ENCODE measurements around the gene CDH22. TPM values are rescaled to one million over a fixed set of nuclear protein-coding genes. Genes with fewer than 3 reads are reported as not detected.

Gene CDH22
- total and polyA plus RNA-seq, 10 of the 15 experiments (the other 5 are each of a cell fraction or from before 2014, with no cell fraction given) = not detected

DNA sequence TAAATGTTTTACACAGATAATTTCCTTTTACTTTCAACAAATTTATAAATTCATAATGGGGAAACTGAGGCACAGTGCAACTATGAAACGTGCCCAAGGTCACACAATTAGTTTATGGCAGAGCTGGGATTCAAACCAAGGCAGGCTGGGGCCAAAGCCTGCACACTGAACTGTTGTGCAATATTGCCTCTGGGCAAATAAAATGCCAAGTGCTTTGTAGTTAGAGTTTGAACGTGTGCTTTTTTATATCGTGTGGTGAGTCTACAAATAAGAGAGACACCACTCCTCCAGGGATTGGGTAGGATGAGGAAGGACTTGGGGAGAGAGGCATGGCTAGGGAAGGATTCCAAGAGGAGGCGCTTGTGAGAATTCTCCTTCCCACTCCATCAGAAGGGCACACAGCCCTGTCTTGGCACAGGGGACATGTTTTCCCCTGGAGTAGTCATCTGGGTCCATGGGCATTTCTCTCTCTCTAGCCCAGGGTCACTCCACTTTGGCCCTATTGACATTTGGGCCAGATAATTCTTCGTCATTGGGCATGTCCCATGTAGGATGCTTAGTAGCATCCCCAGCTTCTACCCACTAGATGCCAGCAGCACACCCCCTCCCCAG lies 2.8 kb upstream of the CDH22 start (continued):
- no peak for TF ChIP-seq ZSCAN29 (IDR thresholded peaks at IDR 0.05)
- TF ChIP-seq HDGF (IDR thresholded peaks at IDR 0.05) = no peak
- TF ChIP-seq KAT2A (conservative IDR thresholded peaks at IDR 0.05; ENCODE audit: control insufficient read depth, low read depth, low read length) = no peak

- Histone ChIP-seq H3K4me1 (ENCODE audit: control insufficient read depth, insufficient read depth, low read length) (no peaks in the 10 kb centered on the region), H3K4me2 (ENCODE audit: control insufficient read depth, insufficient read depth) (no peak overlapping the region), H3K27ac (ENCODE audit: control insufficient read depth, insufficient read depth) (no peak overlapping the region), H3K27me3 (replicated peaks in 1 of 2; ENCODE audit: control insufficient read depth in 2 of 2, insufficient read depth in 2 of 2, low read length in 1 of 2) (peaks cover 17 to 34% of the 10 kb centered on the region in 2 experiments), H3K4me3 (no peak overlapping the region), H4K20me1 (ENCODE audit: control insufficient read depth, insufficient read depth) (no peaks in the 10 kb centered on the region; the same call in 1 of the 2 replicates), H2AFZ (ENCODE audit: control insufficient read depth, low read depth, low read length) (no peak overlapping the region), H3K79me2 (ENCODE audit: control insufficient read depth, insufficient read depth, low read length) (no peaks in the 10 kb centered on the region), H3K9ac (ENCODE audit: control insufficient read depth, insufficient read depth, low read length) (no peak overlapping the region), H3K9me3 (replicated peaks; ENCODE audit: control insufficient read depth, insufficient read depth, low read length) (no peaks in the 10 kb centered on the region), H3K36me3 (ENCODE audit: control insufficient read depth in 2 of 2, insufficient read depth in 2 of 2, low read length in 1 of 2) (no peaks in the 10 kb centered on the region)
- WGBS (ENCODE audit: insufficient coverage, insufficient replicate concordance, low lambda C conversion rate, missing lambda C conversion rate) = 18% methylated on average over 2 of the region's 2 CpGs
- POLR2A ChIA-PET = no interaction called here
- ATAC-seq (no peak), DNase-seq (ENCODE audit: low read depth, low spot score) (no peak), FAIRE-seq (no peak)
- CTCF ChIA-PET = no interaction called here
- in situ Hi-C loops (cut with MboI) = no loop called here
- no TSS peak for BruUV-seq (replicated peaks)
- RAD21 ChIA-PET (ENCODE audit: unreplicated experiment) = no interaction called here
- intact Hi-C loops (cut with micrococcal nuclease; ENCODE audit: unreplicated experiment) = no loop called here
- SMC1A ChIA-PET (ENCODE audit: uncharacterized antibody, unreplicated experiment) = no interaction called here
- no peak for TF ChIP-seq STAT3 (IDR thresholded peaks at IDR 0.05; ENCODE audit: low read depth, low read length)
- TF ChIP-seq ZNF217 (IDR thresholded peaks at IDR 0.05) = no peak
- no peak for TF ChIP-seq NFYB (IDR thresholded peaks at IDR 0.05; ENCODE audit: insufficient read depth, low read depth, low read length)
- TF ChIP-seq CBFB (IDR thresholded peaks at IDR 0.05; ENCODE audit: low read depth) = no peak
- no peak for TF ChIP-seq ESRRA (IDR thresholded peaks at IDR 0.05; ENCODE audit: low read length)
- TF ChIP-seq EED (IDR thresholded peaks at IDR 0.05; ENCODE audit: low read depth) = no peak
- no peak for TF ChIP-seq NBN (IDR thresholded peaks at IDR 0.05)
- no peak for TF ChIP-seq MXI1 (IDR thresholded peaks at IDR 0.05; ENCODE audit: low read depth, low read length)
- no peak for TF ChIP-seq SMC3 (IDR thresholded peaks at IDR 0.05; ENCODE audit: borderline replicate concordance, low read length)
- TF ChIP-seq KLF5 (IDR thresholded peaks at IDR 0.05; ENCODE audit: partially characterized antibody) = no peak
- no peak for TF ChIP-seq TCF3 (IDR thresholded peaks at IDR 0.05; ENCODE audit: borderline replicate concordance, insufficient read depth, low read depth, low read length)
- no peak for TF ChIP-seq PBX3 (IDR thresholded peaks at IDR 0.05; ENCODE audit: insufficient replicate concordance, low read depth, low read length)
- TF ChIP-seq ZNF384 (IDR thresholded peaks at IDR 0.05; ENCODE audit: borderline replicate concordance, low read depth, low read length) = no peak
- no peak for TF ChIP-seq POLR2AphosphoS5 (IDR thresholded peaks at IDR 0.05; ENCODE audit: low read length)
- TF ChIP-seq SIX5 (IDR thresholded peaks at IDR 0.05; ENCODE audit: low read depth, low read length, severe bottlenecking) = no peak
- no peak for TF ChIP-seq HDAC2 (IDR thresholded peaks at IDR 0.05)
- no peak for TF ChIP-seq NFXL1 (IDR thresholded peaks at IDR 0.05; ENCODE audit: borderline replicate concordance)
- no peak for TF ChIP-seq USF1 (IDR thresholded peaks at IDR 0.05; ENCODE audit: borderline replicate concordance, extremely low read length, insufficient read depth, low read depth, low read length)
Measured at GRCh38 chr20:46309945-46310344, 1.6 kb upstream of the CDH22 start.

Measured in GM12878 (cell line).